Adipose tissue (tissue), 3 donors: ENCODE measurements around the gene XYLT1. TPM values are rescaled to one million over a fixed set of nuclear protein-coding genes. Genes with fewer than 3 reads are reported as not detected.
"Not testable (repeated sequence)": the region's sequence is repeated elsewhere in the genome, so short reads cannot be mapped to it uniquely, and the experiment has no call there.

ENCODE experiments used
- H3K27ac ChIP-seq: one replicate; pipeline ENCODE4 v1.5.1; 2013; ENCODE audit warnings: low read depth, low read length
- WGBS, 3 donors: extraction: QIAGEN DNeasy Blood & Tissue Kit; methylation state at CpG; one replicate each; pipeline ENCODE4 v1.1.7; 2013; 5-methylcytosine and 5-hydroxymethylcytosine counted together
- polyA plus RNA-seq, 3 donors: library from polyadenylated mRNA; stranded (reverse); fragments of 200-250 nt; gene quantifications; one replicate each; pipeline ENCODE4 v1.2.3, GENCODE V29; 2013
- donor health status: healthy with polysubstance abuse.
- donor health status: Bipolar disorder and iron deficiency.
- donor health status: healthy.

The XYLT1 gene
- polyA plus RNA-seq, 3 donors, result 2.4 to 10.1 (median 5.7) TPM

- 51 to 95% (median 94%) methylated on average over 4 of the region's 4 CpGs for WGBS, 3 donors
These were observed 154.8 kb downstream of the XYLT1 start for GRCh38 chr16:17316005-17316404.

GRCh38 chr16:17313793-17314547, 156.8 kb downstream of the XYLT1 start:
- WGBS, 3 donors, result 64 to 73% (median 65%) methylated on average over 7 of the region's 7 CpGs
- H3K27ac ChIP-seq, result no peak overlapping the region

More at GRCh38 chr16:17316005-17316404, 154.8 kb downstream of the XYLT1 start:
- no peak overlapping the region for H3K27ac ChIP-seq

GRCh38 chr16:17313085-17313611, 157.6 kb downstream of the XYLT1 start:
- 19 to 66% (median 29%) methylated on average over 4 of the region's 4 CpGs for WGBS, 3 donors

GRCh38 chr16:17312094-17312710, 158.6 kb downstream of the XYLT1 start:
- WGBS, 3 donors, result 77 to 87% (median 81%) methylated on average over 8 of the region's 8 CpGs
- H3K27ac ChIP-seq, result no peak overlapping the region

More at GRCh38 chr16:17313085-17313611, 157.6 kb downstream of the XYLT1 start:
- no peak overlapping the region for H3K27ac ChIP-seq

GRCh38 chr16:17311333-17312093, 159.2 kb downstream of the XYLT1 start:
- no peak overlapping the region for H3K27ac ChIP-seq
- 68 to 87% (median 86%) methylated on average over 9 of the region's 9 CpGs for WGBS, 3 donors

GRCh38 chr16:17309510-17309909, 161.2 kb downstream of the XYLT1 start:
- WGBS, 3 donors, result 85 to 90% (median 88%) methylated on average over 3 of the region's 3 CpGs
- H3K27ac ChIP-seq, result no peak overlapping the region

- H3K27ac ChIP-seq, result no peak overlapping the region
- 91 to 98% (median 96%) methylated on average over 2 of the region's 2 CpGs for WGBS, 3 donors
These were observed 162.6 kb downstream of the XYLT1 start for GRCh38 chr16:17308186-17308585.

- WGBS, 3 donors, result 70 to 88% (median 79%) methylated on average over 1 of the region's 1 CpG
- no peak overlapping the region for H3K27ac ChIP-seq
These were observed 163.3 kb downstream of the XYLT1 start for GRCh38 chr16:17307504-17307903.

GRCh38 chr16:17306745-17307144, 164.0 kb downstream of the XYLT1 start:
- 86 to 99% (median 93%) methylated on average over 3 of the region's 3 CpGs for WGBS, 3 donors
- H3K27ac ChIP-seq, result no peak overlapping the region

GRCh38 chr16:17306211-17306610, 164.5 kb downstream of the XYLT1 start:
- WGBS, 3 donors, result 78 to 96% (median 95%) methylated on average over 9 of the region's 9 CpGs
- not testable (repeated sequence) for H3K27ac ChIP-seq

- no peak overlapping the region for H3K27ac ChIP-seq
- 82 to 86% (median 83%) methylated on average over 6 of the region's 6 CpGs for WGBS, 3 donors
These were observed 165.1 kb downstream of the XYLT1 start for GRCh38 chr16:17305694-17306093.

GRCh38 chr16:17304491-17305119, 166.2 kb downstream of the XYLT1 start:
- 28 to 71% (median 57%) methylated on average over 6 of the region's 6 CpGs for WGBS, 3 donors
- no peak overlapping the region for H3K27ac ChIP-seq

GRCh38 chr16:17304106-17304490, 166.7 kb downstream of the XYLT1 start:
- 35 to 86% (median 84%) methylated on average over 2 of the region's 2 CpGs for WGBS, 3 donors
- H3K27ac ChIP-seq, result no peak overlapping the region

GRCh38 chr16:17303101-17303500, 167.7 kb downstream of the XYLT1 start:
- no peak overlapping the region for H3K27ac ChIP-seq
- 35 to 80% (median 72%) methylated on average over 5 of the region's 5 CpGs for WGBS, 3 donors

- H3K27ac ChIP-seq, result no peak overlapping the region
- WGBS, 3 donors, result 43 to 67% (median 65%) methylated on average over 3 of the region's 3 CpGs
These were observed 168.1 kb downstream of the XYLT1 start for GRCh38 chr16:17302620-17303019.

GRCh38 chr16:17302214-17302613, 168.5 kb downstream of the XYLT1 start:
- 50 to 86% (median 64%) methylated on average over 4 of the region's 4 CpGs for WGBS, 3 donors
- no peak overlapping the region for H3K27ac ChIP-seq

- no peak overlapping the region for H3K27ac ChIP-seq
- 56 to 77% (median 77%) methylated on average over 10 of the region's 10 CpGs for WGBS, 3 donors
These were observed 169.1 kb downstream of the XYLT1 start for GRCh38 chr16:17301593-17302135.

- WGBS, 3 donors, result 72 to 90% (median 78%) methylated on average over 4 of the region's 4 CpGs
- no peak overlapping the region for H3K27ac ChIP-seq
These were observed 169.6 kb downstream of the XYLT1 start for GRCh38 chr16:17301184-17301583.
